Breast epithelium (tissue), 4 donors: ENCODE data around the gene TEX35. TPM values are rescaled to one million over a fixed set of nuclear protein-coding genes. Genes with fewer than 3 reads are reported as not detected.

Experiments used
- DNase-seq, 2 donors: peaks; one replicate each; pipeline ENCODE4 v3.0.0-alpha.2; 2019; ENCODE audit warnings: low spot score in 2 of 2
- H3K27ac ChIP-seq, 2 donors: fragments of 200-600 bp; sonication (generic) in 1 of 2; one replicate each; pipeline ENCODE4 v1.5.1; 2016 to 2019; ENCODE audit warnings: mild to moderate bottlenecking in 1 of 2
- H3K27me3 ChIP-seq, 2 donors: fragments of 200-600 bp; sonication (generic) in 1 of 2; one replicate each; pipeline versions ENCODE4 v1.5.1 to v1.6.0; 2017 to 2019; ENCODE audit warnings: control low read depth in 1 of 2, mild to moderate bottlenecking in 1 of 2
- H3K36me3 ChIP-seq: fragments of 200-600 bp; one replicate; pipeline ENCODE4 v1.5.1; 2019
- H3K4me1 ChIP-seq, 2 donors: fragments of 200-600 bp; sonication (generic); one replicate each; pipeline ENCODE4 v1.5.1; 2016 to 2019; ENCODE audit warnings: control low read depth in 1 of 2
- H3K4me3 ChIP-seq, 3 donors: fragments of 200-600 bp; sonication (generic); 1 replicate in 2 of 3; 2 replicates in 1 of 3; pipeline ENCODE4 v1.5.1; 2016 to 2019; ENCODE audit warnings: mild to moderate bottlenecking in 3 of 3, moderate library complexity in 2 of 3
- H3K9me3 ChIP-seq, 2 donors: fragments of 200-600 bp; sonication (generic) in 1 of 2; one replicate each; pipeline ENCODE4 v1.5.1; 2016 to 2019; ENCODE audit warnings: control low read depth in 1 of 2
- CTCF ChIP-seq, 3 donors: fragments of 450-650 bp; IDR thresholded peaks; one replicate each; pipeline ENCODE4 v1.5.1; 2016 to 2017; ENCODE audit warnings: antibody characterized with exemption in 3 of 3, mild to moderate bottlenecking in 3 of 3, moderate library complexity in 3 of 3
- POLR2A ChIP-seq: fragments of 450-650 bp; IDR thresholded peaks from one replicate; pipeline ENCODE4 v1.6.1; 2016; ENCODE audit warnings: antibody characterized with exemption, mild to moderate bottlenecking, moderate library complexity
- POLR2AphosphoS5 ChIP-seq, 3 donors: sonication (generic); formaldehyde crosslinking; IDR thresholded peaks; one replicate each; pipeline ENCODE4 v1.6.1; 2017; ENCODE audit warnings: antibody characterized with exemption in 3 of 3
- intact Hi-C: fragments of 100-400 bp; cut with DNase I; formaldehyde crosslinking; loops from one replicate; pipeline ENCODE4 v1.15.1; 2023; ENCODE audit warnings: low total_unique reads
- total RNA-seq, 3 donors: library from RNA; depleted of rRNA; stranded (reverse); fragments of >200 nt; gene quantifications; one replicate each; pipeline ENCODE4 v1.1.0, GENCODE V29; 2016

TEX35 gene
- total RNA-seq, 3 donors from 2014 or later, result not detected

GRCh38 chr1:178470411-178470960, 42.4 kb upstream of the TEX35 start:
- intact Hi-C loops, result no loop called here

GRCh38 chr1:178472531-178472930, 40.4 kb upstream of the TEX35 start:
- Histone ChIP-seq H3K9me3 (no peaks in the 10 kb centered on the region), H3K36me3 (peaks cover 7% of the 10 kb centered on the region), H3K4me1 (no peaks in the 10 kb centered on the region), H3K4me3 (no peak overlapping the region), H3K27ac (no peak overlapping the region), H3K27me3 (no peaks in the 10 kb centered on the region)
- TF ChIP-seq POLR2AphosphoS5 (IDR thresholded peaks at IDR 0.05) (no peak), POLR2A (no peak), CTCF (IDR thresholded peaks at IDR 0.05) (no peak)
- intact Hi-C loops, result no loop called here
- DNase-seq, result no peak

More at GRCh38 chr1:178470411-178470960, 42.4 kb upstream of the TEX35 start:
- no peak overlapping the region for H3K4me3 ChIP-seq
- no peak overlapping the region for H3K27ac ChIP-seq
- TF ChIP-seq POLR2AphosphoS5 (IDR thresholded peaks at IDR 0.05), result no peak
- no peaks in the 10 kb centered on the region for H3K4me1 ChIP-seq
- no peaks in the 10 kb centered on the region for H3K27me3 ChIP-seq
- no peaks in the 10 kb centered on the region for H3K9me3 ChIP-seq
- DNase-seq, result no peak
- H3K36me3 ChIP-seq, result peaks cover 7% of the 10 kb centered on the region

- Histone ChIP-seq H3K4me3 (no peak overlapping the region), H3K27me3 (no peaks in the 10 kb centered on the region), H3K9me3 (no peaks in the 10 kb centered on the region), H3K27ac (no peak overlapping the region), H3K36me3 (no peaks in the 10 kb centered on the region), H3K4me1 (no peaks in the 10 kb centered on the region)
- no peak for TF ChIP-seq POLR2AphosphoS5 (IDR thresholded peaks at IDR 0.05)
- TF ChIP-seq POLR2A, result no peak
- TF ChIP-seq CTCF (IDR thresholded peaks at IDR 0.05), result no peak
- intact Hi-C loops, result no loop called here
- no peak for DNase-seq
Measured at GRCh38 chr1:178477373-178477772, 35.5 kb upstream of the TEX35 start.

- no peaks in the 10 kb centered on the region for H3K4me1 ChIP-seq
- DNase-seq, result no peak
- no peak for TF ChIP-seq CTCF (IDR thresholded peaks at IDR 0.05)
- TF ChIP-seq POLR2A, result no peak
- TF ChIP-seq POLR2AphosphoS5 (IDR thresholded peaks at IDR 0.05), result no peak
- no peaks in the 10 kb centered on the region for H3K36me3 ChIP-seq
- H3K27me3 ChIP-seq, result no peaks in the 10 kb centered on the region
- no peaks in the 10 kb centered on the region for H3K9me3 ChIP-seq
- intact Hi-C loops, result no loop called here
- H3K4me3 ChIP-seq, result no peak overlapping the region
- H3K27ac ChIP-seq, result no peak overlapping the region
Measured at GRCh38 chr1:178477841-178478240, 35.1 kb upstream of the TEX35 start.

- H3K9me3 ChIP-seq, result no peaks in the 10 kb centered on the region
- H3K27me3 ChIP-seq, result no peaks in the 10 kb centered on the region
- no peaks in the 10 kb centered on the region for H3K36me3 ChIP-seq
- no peak overlapping the region for H3K27ac ChIP-seq
- H3K4me1 ChIP-seq, result no peaks in the 10 kb centered on the region
- no peak overlapping the region for H3K4me3 ChIP-seq
- DNase-seq, result no peak
- TF ChIP-seq POLR2AphosphoS5 (IDR thresholded peaks at IDR 0.05), result no peak
- no peak for TF ChIP-seq POLR2A
- TF ChIP-seq CTCF (IDR thresholded peaks at IDR 0.05), result no peak
- intact Hi-C loops, result no loop called here
Measured at GRCh38 chr1:178483251-178483957, 29.5 kb upstream of the TEX35 start.
